Activated naive CD8-positive, alpha-beta T cell treated with anti-CD3 and anti-CD28 coated beads, Interleukin-2, amount 10 ng/mL, durations not matched to agents 7 days and 5 days (primary cell): ENCODE measurements around the gene DTNB. TPM values are rescaled to one million over a fixed set of nuclear protein-coding genes. Genes with fewer than 3 reads are reported as not detected.
"Not testable (repeated sequence)": the region's sequence is repeated elsewhere in the genome, so short reads cannot be mapped to it uniquely, and the experiment has no call there.

Source experiments
- ATAC-seq: fragments of 150-1000 bp; cut with Tn5 transposase; one replicate; pipeline ENCODE4 v1.10.0; 2021; ENCODE audit warnings: low read depth, moderate library complexity
- POLR2A ChIA-PET: fragments of 350-600 bp; sonication (Branson Sonifier 250); formaldehyde crosslinking; loops from one replicate; lab custom pipeline; 2021; ENCODE audit warnings: antibody characterized with exemption; lab: Charles Lee
- DNase-seq: peaks from one replicate; pipeline ENCODE4 v3.0.0; 2021
- H3K27ac Mint-ChIP-seq: one replicate; pipeline ENCODE4 v1.8.0; 2022; ENCODE audit warnings: mild to moderate bottlenecking, mixed read lengths
- H3K27me3 Mint-ChIP-seq: one replicate; pipeline ENCODE4 v1.8.0; 2022; ENCODE audit warnings: mild to moderate bottlenecking, moderate library complexity, mixed read lengths
- H3K36me3 Mint-ChIP-seq: one replicate; pipeline ENCODE4 v1.8.0; 2021; ENCODE audit warnings: mild to moderate bottlenecking, mixed read lengths
- H3K4me1 Mint-ChIP-seq: one replicate; pipeline ENCODE4 v1.8.0; 2021; ENCODE audit warnings: mixed read lengths
- H3K4me3 Mint-ChIP-seq: one replicate; pipeline ENCODE4 v1.8.0; 2022; ENCODE audit warnings: mild to moderate bottlenecking, moderate library complexity, mixed read lengths
- H3K9me3 Mint-ChIP-seq: one replicate; pipeline ENCODE4 v1.8.0; 2021; ENCODE audit warnings: mixed read lengths
- total RNA-seq, 2 experiments: library from RNA; stranded (reverse); gene quantifications; one replicate each; pipeline ENCODE4 v1.2.3, GENCODE V29; 2021

Gene DTNB
- total RNA-seq, 2 experiments from 2014 or later = 36.7 to 38.3 TPM

DNA sequence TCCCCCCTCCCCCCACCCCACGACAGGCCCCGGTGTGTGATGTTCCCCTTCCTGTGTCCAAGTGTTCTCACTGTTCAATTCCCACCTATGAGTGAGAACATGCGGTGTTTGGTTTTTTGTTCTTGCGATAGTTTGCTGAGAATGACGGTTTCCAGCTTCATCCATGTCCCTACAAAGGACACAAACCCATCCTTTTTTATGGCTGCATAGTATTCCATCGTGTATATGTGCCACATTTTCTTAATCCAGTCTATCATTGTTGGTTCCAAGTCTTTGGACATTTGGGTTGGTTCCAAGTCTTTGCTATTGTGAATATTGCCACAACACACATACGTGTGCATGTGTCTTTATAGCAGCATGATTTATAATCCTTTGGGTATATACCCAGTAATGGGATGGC, 260.0 kb downstream of the DTNB start:
- H3K27ac Mint-ChIP-seq, H3K27me3 Mint-ChIP-seq, H3K9me3 Mint-ChIP-seq, ATAC-seq, DNase-seq, H3K4me3 Mint-ChIP-seq, POLR2A ChIA-PET: not testable (repeated sequence)
- Mint-ChIP-seq H3K4me1 (peaks cover 15% of the 10 kb centered on the region), H3K36me3 (peaks cover 15% of the 10 kb centered on the region)

DNA sequence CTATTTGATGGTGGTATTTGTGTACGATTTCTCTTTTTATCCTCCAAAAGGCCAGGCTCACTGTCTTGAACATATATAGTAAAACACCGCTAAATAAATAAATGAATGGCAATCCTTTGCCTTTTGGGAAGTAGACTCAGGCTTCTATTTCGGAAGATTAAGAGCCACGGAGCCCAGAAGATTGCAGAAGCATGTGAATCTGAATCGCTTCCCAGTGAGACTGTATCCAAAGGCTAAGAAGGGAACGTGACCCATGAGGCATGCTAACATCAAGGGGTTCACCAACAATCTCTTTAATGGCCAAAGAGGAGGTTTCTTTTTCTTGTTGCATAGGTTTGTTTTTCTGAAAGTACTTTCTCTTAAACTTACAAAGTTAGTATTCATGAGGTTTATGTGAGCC, 261.6 kb downstream of the DTNB start:
- peaks cover 9% of the 10 kb centered on the region for H3K4me1 Mint-ChIP-seq
- DNase-seq (no peak), ATAC-seq (no peak)
- POLR2A ChIA-PET = no interaction called here
- H3K9me3 Mint-ChIP-seq = no peaks in the 10 kb centered on the region
- no peak overlapping the region for H3K4me3 Mint-ChIP-seq
- no peaks in the 10 kb centered on the region for H3K27me3 Mint-ChIP-seq
- H3K36me3 Mint-ChIP-seq = peaks cover 8% of the 10 kb centered on the region
- H3K27ac Mint-ChIP-seq = no peak overlapping the region

GRCh38 chr2:25411281-25411680, 262.1 kb downstream of the DTNB start:
- no peaks in the 10 kb centered on the region for H3K27me3 Mint-ChIP-seq
- POLR2A ChIA-PET = no interaction called here
- peaks cover 8% of the 10 kb centered on the region for H3K36me3 Mint-ChIP-seq
- H3K27ac Mint-ChIP-seq = no peak overlapping the region
- DNase-seq (no peak), ATAC-seq (no peak)
- no peaks in the 10 kb centered on the region for H3K9me3 Mint-ChIP-seq
- H3K4me3 Mint-ChIP-seq = no peak overlapping the region
- peaks cover 9% of the 10 kb centered on the region for H3K4me1 Mint-ChIP-seq

DNA sequence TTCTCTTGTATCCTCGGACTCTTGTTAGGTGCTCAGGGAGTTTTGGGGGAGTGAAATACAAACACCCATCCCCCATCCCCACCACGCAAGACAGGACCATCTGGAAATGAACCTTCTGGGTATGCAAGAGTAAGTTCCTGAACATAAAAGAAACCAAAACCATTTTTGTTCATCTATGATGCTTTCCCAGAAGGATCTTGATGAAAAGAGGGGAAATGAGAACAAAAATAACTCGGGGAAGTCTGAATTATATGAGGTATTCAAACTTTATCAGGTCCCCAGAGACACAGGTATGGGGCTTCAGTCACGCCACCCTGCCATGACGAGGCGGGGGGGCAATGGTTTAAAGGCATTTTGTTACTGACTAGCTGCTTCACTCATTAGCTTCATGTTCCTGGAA, 263.0 kb downstream of the DTNB start:
- DNase-seq (no peak), ATAC-seq (no peak)
- peaks cover 9% of the 10 kb centered on the region for H3K36me3 Mint-ChIP-seq
- H3K4me1 Mint-ChIP-seq = peaks cover 14% of the 10 kb centered on the region
- no peak overlapping the region for H3K27ac Mint-ChIP-seq
- no peak overlapping the region for H3K4me3 Mint-ChIP-seq
- peaks cover 2% of the 10 kb centered on the region for H3K27me3 Mint-ChIP-seq
- no peaks in the 10 kb centered on the region for H3K9me3 Mint-ChIP-seq
- POLR2A ChIA-PET = no interaction called here

DNA sequence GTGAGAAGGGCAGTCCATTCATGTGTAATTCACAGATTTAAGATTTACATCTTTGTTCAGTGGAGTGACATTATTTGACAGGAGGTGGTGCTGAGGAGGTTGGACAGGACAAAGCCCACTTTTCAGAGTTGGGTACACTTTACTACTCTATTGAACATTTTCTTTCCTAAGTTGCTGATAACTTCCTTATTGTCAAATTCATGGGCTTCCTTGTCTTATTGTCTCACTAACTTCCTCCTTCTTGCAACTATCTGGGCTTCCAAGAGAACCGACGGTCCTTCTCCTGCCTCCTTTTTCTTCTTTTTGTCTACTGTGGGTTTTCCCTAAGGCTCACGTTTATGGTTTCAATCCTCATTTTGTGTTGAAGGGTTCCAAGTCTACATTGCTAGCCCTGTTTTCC, 263.9 kb downstream of the DTNB start:
- POLR2A ChIA-PET = interaction anchor here (0.6 kb wide), 1 partner anchor 287 kb away, joined by 4 read pairs; no protein-coding TSS in a partner anchor
- peaks cover 2% of the 10 kb centered on the region for H3K27me3 Mint-ChIP-seq
- DNase-seq (no peak), ATAC-seq (no peak)
- H3K4me3 Mint-ChIP-seq = no peak overlapping the region
- no peaks in the 10 kb centered on the region for H3K9me3 Mint-ChIP-seq
- H3K36me3 Mint-ChIP-seq = peaks cover 9% of the 10 kb centered on the region
- H3K4me1 Mint-ChIP-seq = peaks cover 14% of the 10 kb centered on the region
- H3K27ac Mint-ChIP-seq = no peak overlapping the region

DNA sequence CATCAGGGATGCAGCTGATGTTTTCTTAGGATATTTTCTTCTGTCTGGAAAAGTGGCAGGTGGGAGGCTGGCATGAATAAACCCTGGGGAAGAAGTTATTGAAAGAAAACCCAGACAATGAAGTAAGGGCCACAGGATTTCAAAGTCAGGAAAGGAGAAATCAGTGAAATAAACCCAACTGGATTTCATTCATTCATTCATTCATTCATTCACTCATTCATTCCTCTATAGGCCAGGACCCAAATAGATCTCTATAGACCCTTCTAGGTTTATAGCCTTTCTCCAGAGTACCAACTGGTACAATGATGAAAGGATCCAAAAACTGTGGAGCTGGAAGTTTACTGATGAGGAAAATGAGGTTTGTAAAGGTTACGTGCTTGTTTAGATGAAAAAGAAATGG, 264.3 kb downstream of the DTNB start:
- POLR2A ChIA-PET = interaction anchor here (0.6 to 0.7 kb wide), 2 partner anchors 9 to 286 kb away, joined by 3 to 4 read pairs; no protein-coding TSS in a partner anchor
- DNase-seq (no peak), ATAC-seq (no peak)
- Mint-ChIP-seq H3K4me3 (no peak overlapping the region), H3K27ac (no peak overlapping the region), H3K9me3 (no peaks in the 10 kb centered on the region), H3K36me3 (peaks cover 9% of the 10 kb centered on the region), H3K4me1 (peaks cover 14% of the 10 kb centered on the region), H3K27me3 (peaks cover 2% of the 10 kb centered on the region)

DNA sequence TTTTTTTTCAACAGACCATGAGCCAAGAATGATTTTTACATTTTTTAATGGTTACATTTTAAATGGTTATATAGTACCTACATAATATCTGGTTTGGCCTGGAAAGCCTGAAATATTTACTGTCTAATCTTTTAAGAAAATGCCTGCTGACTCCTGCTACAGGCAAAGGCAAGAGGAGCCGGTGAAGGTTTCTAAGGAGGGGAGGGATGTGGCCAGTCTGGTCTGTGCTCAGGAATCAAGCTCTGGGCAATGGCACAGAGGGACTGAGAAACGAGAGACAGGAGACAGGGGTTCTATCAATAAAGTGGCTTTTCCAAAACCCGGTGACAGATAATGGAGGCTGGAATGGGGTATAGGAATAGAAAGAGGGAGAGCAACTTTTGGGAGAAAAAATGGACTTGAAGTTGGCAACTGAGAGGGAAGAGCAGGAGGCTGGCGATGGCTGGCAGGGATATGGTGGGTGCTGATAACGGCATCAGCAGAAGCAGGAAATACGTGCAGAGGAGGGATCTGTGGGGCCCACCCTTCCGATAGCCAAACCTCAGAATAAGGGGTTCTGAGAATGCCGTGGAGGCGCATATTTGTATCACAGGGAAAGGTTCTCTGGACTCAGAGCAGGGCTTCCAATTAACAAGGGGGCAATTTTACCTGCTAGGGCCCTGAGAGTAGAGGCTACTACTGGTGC, 267.6 kb downstream of the DTNB start:
- no peaks in the 10 kb centered on the region for H3K9me3 Mint-ChIP-seq
- no peak for ATAC-seq
- DNase-seq = no peak
- H3K36me3 Mint-ChIP-seq = peaks cover 9% of the 10 kb centered on the region
- peak overlapping the region; percentile 18 for H3K4me3 Mint-ChIP-seq
- H3K27ac Mint-ChIP-seq = peak overlapping the region; percentile 78
- peaks cover 2% of the 10 kb centered on the region for H3K27me3 Mint-ChIP-seq
- POLR2A ChIA-PET = no interaction called here
- peaks cover 36% of the 10 kb centered on the region for H3K4me1 Mint-ChIP-seq

DNA sequence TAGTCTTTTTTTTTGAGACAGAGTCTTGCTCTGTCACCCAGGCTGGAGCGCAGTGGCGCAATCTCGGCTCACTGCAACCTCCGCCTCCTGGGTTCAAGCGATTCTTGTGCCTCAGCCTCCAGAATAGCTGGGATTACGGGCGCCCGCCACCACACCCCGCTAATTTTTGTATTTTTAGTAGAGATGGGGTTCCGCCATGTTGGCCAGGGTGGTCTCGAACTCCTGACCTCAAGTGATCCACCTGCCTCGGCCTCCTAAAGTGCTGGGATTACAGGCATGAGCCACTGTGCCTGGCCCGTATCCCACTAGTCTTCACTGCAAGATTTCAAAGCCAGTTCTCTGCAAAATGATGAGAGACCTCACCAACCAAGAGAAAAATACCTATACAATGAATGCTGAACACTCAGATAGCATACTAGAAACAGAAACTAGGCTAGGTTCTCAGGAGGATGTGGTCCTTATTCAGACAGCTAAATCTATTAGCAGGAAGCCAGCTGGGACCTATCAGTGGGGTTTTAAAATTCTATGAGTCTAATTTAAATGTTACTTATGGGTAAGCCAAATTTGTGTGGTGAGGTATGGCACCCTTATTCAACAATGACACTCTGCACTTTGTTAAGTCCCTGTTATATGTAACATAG, 270.1 kb downstream of the DTNB start:
- peak; percentile 92 for ATAC-seq
- POLR2A ChIA-PET = interaction anchor here (0.8 to 2.7 kb wide), 6 partner anchors 21 to 63 kb away, joined by 3 to 12 read pairs (median 4); no protein-coding TSS in a partner anchor
- not testable (repeated sequence) for H3K36me3 Mint-ChIP-seq, DNase-seq, H3K27me3 Mint-ChIP-seq, H3K9me3 Mint-ChIP-seq
- peaks cover 30% of the 10 kb centered on the region for H3K4me1 Mint-ChIP-seq
- H3K4me3 Mint-ChIP-seq = peak overlapping the region; percentile 77
- H3K27ac Mint-ChIP-seq = peak overlapping the region; percentile 97

GRCh38 chr2:25402477-25402876, 270.9 kb downstream of the DTNB start:
- peaks cover 2% of the 10 kb centered on the region for H3K27me3 Mint-ChIP-seq
- H3K27ac Mint-ChIP-seq = peak overlapping the region; percentile 97
- H3K4me3 Mint-ChIP-seq = peak overlapping the region; percentile 77
- peak; percentile 74 for ATAC-seq
- POLR2A ChIA-PET = interaction anchor here (0.6 to 2.7 kb wide), 5 partner anchors 13 to 122 kb away, joined by 3 to 12 read pairs (median 5); no protein-coding TSS in a partner anchor
- DNase-seq = no peak
- H3K9me3 Mint-ChIP-seq = no peaks in the 10 kb centered on the region
- H3K4me1 Mint-ChIP-seq = peaks cover 30% of the 10 kb centered on the region
- H3K36me3 Mint-ChIP-seq = peaks cover 7% of the 10 kb centered on the region

DNA sequence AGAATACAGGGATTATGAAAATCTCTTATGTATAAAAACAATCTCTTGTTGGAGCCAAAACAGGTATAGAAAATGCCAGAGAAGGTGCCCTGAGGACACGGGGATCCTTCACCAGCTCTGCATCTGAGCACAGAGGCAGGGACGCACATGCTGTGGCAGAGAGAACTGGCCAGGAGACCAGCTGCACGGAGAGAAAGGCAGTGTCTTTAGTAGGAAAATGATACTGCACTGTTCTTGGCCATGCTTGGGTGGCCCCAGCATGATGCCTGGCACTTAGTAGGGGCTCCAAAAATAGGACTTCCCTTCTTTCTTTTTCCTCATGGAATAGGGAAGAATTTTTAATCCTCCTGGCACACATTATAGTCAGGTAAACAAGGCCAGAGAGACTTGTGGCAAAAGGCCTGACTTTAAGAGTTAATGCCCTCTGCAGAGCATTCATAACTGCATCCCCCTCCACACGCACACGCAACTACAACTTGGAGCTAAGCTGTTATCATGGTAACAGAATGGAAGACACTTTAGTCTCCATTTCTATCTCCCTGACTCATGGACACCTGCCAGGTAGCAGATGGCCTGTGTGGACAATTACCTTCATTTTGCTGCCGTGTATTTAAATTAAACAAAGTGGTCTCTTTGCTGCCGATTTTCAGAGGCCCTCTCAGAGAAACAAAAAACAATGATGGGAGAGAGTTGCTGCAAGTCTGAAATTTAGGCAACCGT, 271.9 kb downstream of the DTNB start:
- POLR2A ChIA-PET = interaction anchor here (0.6 to 2.7 kb wide), 4 partner anchors 12 to 421 kb away, joined by 3 to 12 read pairs (median 5); no protein-coding TSS in a partner anchor
- Mint-ChIP-seq H3K27ac (peak overlapping the region; percentile 97), H3K9me3 (no peaks in the 10 kb centered on the region), H3K4me1 (peaks cover 31% of the 10 kb centered on the region), H3K4me3 (no peak overlapping the region), H3K27me3 (peaks cover 2% of the 10 kb centered on the region), H3K36me3 (peaks cover 5% of the 10 kb centered on the region)
- DNase-seq = no peak
- no peak for ATAC-seq

- Mint-ChIP-seq H3K4me1 (peaks cover 28% of the 10 kb centered on the region), H3K27me3 (peaks cover under 1% of the 10 kb centered on the region), H3K36me3 (peaks cover 1% of the 10 kb centered on the region), H3K9me3 (no peaks in the 10 kb centered on the region), H3K4me3 (no peak overlapping the region), H3K27ac (peak overlapping the region; percentile 70)
- DNase-seq (no peak), ATAC-seq (no peak)
- POLR2A ChIA-PET = no interaction called here
Observed at GRCh38 chr2:25400576-25401216, 272.7 kb downstream of the DTNB start.

GRCh38 chr2:25400169-25400568, 273.2 kb downstream of the DTNB start:
- POLR2A ChIA-PET = no interaction called here
- Mint-ChIP-seq H3K36me3 (peaks cover 1% of the 10 kb centered on the region), H3K4me1 (peaks cover 27% of the 10 kb centered on the region), H3K27me3 (no peaks in the 10 kb centered on the region), H3K4me3 (no peak overlapping the region), H3K27ac (no peak overlapping the region), H3K9me3 (no peaks in the 10 kb centered on the region)
- no peak for ATAC-seq
- DNase-seq = no peak

DNA sequence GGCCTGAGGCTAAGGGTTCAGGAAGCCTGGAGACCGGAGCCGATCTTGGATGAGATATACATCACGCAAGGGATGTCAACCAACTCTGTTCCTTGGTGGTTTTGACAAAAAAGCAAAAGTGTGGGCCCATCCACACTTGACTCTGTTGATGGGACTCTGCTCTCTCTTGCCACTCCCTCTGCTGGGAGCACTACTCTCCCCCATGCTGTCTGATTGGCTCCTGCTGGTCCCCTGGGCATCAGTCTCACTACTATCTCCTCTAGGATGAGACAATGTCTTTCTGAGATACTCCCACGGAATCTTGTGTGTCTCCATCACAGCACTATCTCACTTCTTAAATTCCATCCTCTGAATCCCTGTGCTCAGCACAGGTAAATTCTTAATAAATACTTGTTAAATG, 274.8 kb downstream of the DTNB start:
- no peak overlapping the region for H3K4me3 Mint-ChIP-seq
- no peak for ATAC-seq
- H3K27ac Mint-ChIP-seq = no peak overlapping the region
- no peaks in the 10 kb centered on the region for H3K9me3 Mint-ChIP-seq
- H3K4me1 Mint-ChIP-seq = peaks cover 22% of the 10 kb centered on the region
- H3K27me3 Mint-ChIP-seq = no peaks in the 10 kb centered on the region
- peaks cover 8% of the 10 kb centered on the region for H3K36me3 Mint-ChIP-seq
- POLR2A ChIA-PET = no interaction called here
- DNase-seq = no peak
